Fibroblast of lung (primary cell): ENCODE data around the gene FSD2. TPM values are rescaled to one million over a fixed set of nuclear protein-coding genes. Genes with fewer than 3 reads are reported as not detected.

Experiments
- DNase-seq, 2 donors: peaks; one replicate each; pipeline versions ENCODE4 v3.0.0 to v3.0.0-alpha.2; 2010; ENCODE audit warnings: low read depth in 2 of 2
- H2AFZ ChIP-seq: 2 replicates; pipeline ENCODE4 v1.5.1; 2012; ENCODE audit warnings: low read length, control low read depth, inconsistent platforms
- H3K27ac ChIP-seq: 2 replicates; pipeline ENCODE4 v1.5.1; 2011; ENCODE audit warnings: low read length, control low read depth; ENCODE audit not compliant: insufficient read depth
- H3K27me3 ChIP-seq: 2 replicates; pipeline ENCODE4 v1.5.1; 2011; ENCODE audit warnings: mild to moderate bottlenecking, low read length; ENCODE audit not compliant: control insufficient read depth, insufficient read depth
- H3K36me3 ChIP-seq: 2 replicates; pipeline ENCODE4 v1.5.1; 2011; ENCODE audit warnings: low read length; ENCODE audit not compliant: control insufficient read depth, insufficient read depth
- H3K4me1 ChIP-seq: 2 replicates; pipeline ENCODE4 v1.5.1; 2011; ENCODE audit warnings: low read length; ENCODE audit not compliant: control insufficient read depth, insufficient read depth; ENCODE audit errors: extremely low read depth
- H3K4me2 ChIP-seq: 2 replicates; pipeline ENCODE4 v1.5.1; 2011; ENCODE audit warnings: low read length, control low read depth; ENCODE audit not compliant: insufficient read depth; ENCODE audit errors: extremely low read depth
- H3K4me3 ChIP-seq, 4 experiments: fragments of 200-600 bp in 1 of 4; sonication (generic) in 1 of 4; replicated peaks in 1 of 4; 2 replicates each; pipeline ENCODE4 v1.5.1; 2011 to 2016; ENCODE audit warnings: low read length in 4 of 4, low read depth in 3 of 4, mild to moderate bottlenecking in 3 of 4, control low read depth in 2 of 4, inconsistent platforms in 1 of 4, mixed read lengths in 1 of 4; ENCODE audit not compliant: insufficient read depth in 1 of 4; ENCODE audit errors: control extremely low read depth in 1 of 4
- H3K79me2 ChIP-seq: 2 replicates; pipeline ENCODE4 v1.5.1; 2012; ENCODE audit warnings: mild to moderate bottlenecking, low read length, inconsistent platforms; ENCODE audit not compliant: control insufficient read depth, insufficient read depth
- H3K9ac ChIP-seq: 2 replicates; pipeline ENCODE4 v1.5.1; 2011; ENCODE audit warnings: mild to moderate bottlenecking, low read length, control low read depth; ENCODE audit not compliant: insufficient read depth
- H3K9me3 ChIP-seq: 2 replicates; pipeline ENCODE4 v1.5.1; 2012; ENCODE audit warnings: low read depth, low read length; ENCODE audit not compliant: control insufficient read depth, insufficient read depth
- H4K20me1 ChIP-seq: 2 replicates; pipeline ENCODE4 v1.5.1; 2011; ENCODE audit warnings: low read length; ENCODE audit not compliant: control insufficient read depth, insufficient read depth; ENCODE audit errors: extremely low read depth
- CTCF ChIP-seq, 2 donors: IDR thresholded peaks in 1 of 2; conservative IDR thresholded peaks in 1 of 2; 1 replicate in 1 of 2; 2 replicates in 1 of 2; pipeline ENCODE4 v1.5.1; 2011 to 2012; ENCODE audit warnings: low read length in 2 of 2, control low read depth in 1 of 2, inconsistent platforms in 1 of 2, low read depth in 1 of 2, mild to moderate bottlenecking in 1 of 2
- EZH2 ChIP-seq: IDR thresholded peaks from 2 replicates; pipeline ENCODE4 v1.5.1; 2012; ENCODE audit warnings: low read length, control low read depth, mild to moderate bottlenecking; ENCODE audit errors: missing control alignments
- polyA plus RNA-seq, 2 donors: library from polyadenylated mRNA; depleted of rRNA in 1 of 2; stranded (reverse) in 1 of 2; unstranded in 1 of 2; fragments of >200 nt; gene quantifications; 2 replicates each; pipeline ENCODE4 v1.2.1, GENCODE V29; 2011 to 2012; ENCODE audit warnings: missing spikeins in 1 of 2
- total RNA-seq: library from RNA; depleted of rRNA; stranded (reverse); fragments of >200 nt; gene quantifications from 2 replicates; pipeline ENCODE4 v1.2.1, GENCODE V29; 2014

FSD2 gene
- total and polyA plus RNA-seq, 2 donors (not counting 1 experiment from before 2014, with no cell fraction given), result not detected

GRCh38 chr15:82781349-82781748 lies 24.5 kb downstream of the FSD2 start:
- Histone ChIP-seq H3K27ac (no peak overlapping the region), H3K9me3 (no peaks in the 10 kb centered on the region), H3K4me1 (no peaks in the 10 kb centered on the region), H4K20me1 (no peaks in the 10 kb centered on the region), H3K36me3 (no peaks in the 10 kb centered on the region), H3K4me2 (no peak overlapping the region), H3K27me3 (no peaks in the 10 kb centered on the region), H2AFZ (no peak overlapping the region), H3K9ac (no peak overlapping the region), H3K4me3 (no peak overlapping the region), H3K79me2 (no peaks in the 10 kb centered on the region)
- no peak for TF ChIP-seq CTCF (conservative IDR thresholded peaks at IDR 0.05 in 1 of 2, IDR thresholded peaks at IDR 0.05 in 1 of 2; ENCODE audit: low read depth in 1 of 2, low read length in 2 of 2)
- TF ChIP-seq EZH2, result no peak
- DNase-seq, result no peak

- Histone ChIP-seq H3K36me3 (no peaks in the 10 kb centered on the region), H3K27me3 (no peaks in the 10 kb centered on the region), H2AFZ (no peak overlapping the region), H3K79me2 (no peaks in the 10 kb centered on the region), H3K27ac (no peak overlapping the region), H3K4me2 (no peak overlapping the region), H4K20me1 (no peaks in the 10 kb centered on the region), H3K4me1 (no peaks in the 10 kb centered on the region), H3K9me3 (no peaks in the 10 kb centered on the region), H3K4me3 (no peak overlapping the region), H3K9ac (no peak overlapping the region)
- DNase-seq, result no peak
- no peak for TF ChIP-seq CTCF (conservative IDR thresholded peaks at IDR 0.05 in 1 of 2, IDR thresholded peaks at IDR 0.05 in 1 of 2; ENCODE audit: low read depth in 1 of 2, low read length in 2 of 2)
- no peak for TF ChIP-seq EZH2
Observed at GRCh38 chr15:82778755-82779154, 27.1 kb downstream of the FSD2 start.

- no peak overlapping the region for H3K27ac ChIP-seq
- H3K9ac ChIP-seq, result no peak overlapping the region
- TF ChIP-seq CTCF (conservative IDR thresholded peaks at IDR 0.05 in 1 of 2, IDR thresholded peaks at IDR 0.05 in 1 of 2; ENCODE audit: low read depth in 1 of 2, low read length in 2 of 2), result no peak
- TF ChIP-seq EZH2, result no peak
- H3K79me2 ChIP-seq, result no peaks in the 10 kb centered on the region
- no peak overlapping the region for H2AFZ ChIP-seq
- H4K20me1 ChIP-seq, result no peaks in the 10 kb centered on the region
- H3K4me3 ChIP-seq, result no peak overlapping the region
- no peaks in the 10 kb centered on the region for H3K36me3 ChIP-seq
- no peaks in the 10 kb centered on the region for H3K4me1 ChIP-seq
- DNase-seq, result no peak
- no peak overlapping the region for H3K4me2 ChIP-seq
- H3K9me3 ChIP-seq, result no peaks in the 10 kb centered on the region
- H3K27me3 ChIP-seq, result no peaks in the 10 kb centered on the region
Observed at GRCh38 chr15:82774496-82774895, 31.4 kb downstream of the FSD2 start.
